ENCODE data around the gene MEAK7. TPM values are rescaled to one million over a fixed set of nuclear protein-coding genes. Genes with fewer than 3 reads are reported as not detected.

The MEAK7 gene
- total RNA-seq, 4 donors from 2014 or later = 7.9 to 30.5 (median 10.4) TPM

GRCh38 chr16:84482001-84482891 is 22.2 kb downstream of the MEAK7 start:
- H3K36me3 ChIP-seq = peaks cover 0 to 90% of the 10 kb centered on the region in 2 donors
- ATAC-seq = peak; percentile 39
- H3K4me1 ChIP-seq = peaks cover 0 to 4% (median 0%) of the 10 kb centered on the region in 3 donors
- no peak overlapping the region for H3K4me3 ChIP-seq
- no peaks in the 10 kb centered on the region for H3K27me3 ChIP-seq
- TF ChIP-seq POLR2A (IDR thresholded peaks at IDR 0.05) (no peak), POLR2AphosphoS5 (IDR thresholded peaks at IDR 0.05) (no peak), EP300 (IDR thresholded peaks at IDR 0.05) (no peak), CTCF (IDR thresholded peaks at IDR 0.05) (no peak)
- H3K9me3 ChIP-seq = no peaks in the 10 kb centered on the region
- H3K27ac ChIP-seq = no peak overlapping the region
- 79 to 86% methylated on average over 4 to 7 of the region's 33 CpGs for WGBS, 2 donors (ENCODE audit: low coverage in 1 of 2)

- peaks cover 0 to 4% (median 0%) of the 10 kb centered on the region in 3 donors for H3K4me1 ChIP-seq
- no peaks in the 10 kb centered on the region for H3K9me3 ChIP-seq
- H3K36me3 ChIP-seq = peaks cover 0 to 79% of the 10 kb centered on the region in 2 donors
- WGBS, 2 donors (ENCODE audit: low coverage in 1 of 2) = 85 to 91% methylated on average over 5 to 8 of the region's 26 CpGs
- TF ChIP-seq CTCF (IDR thresholded peaks at IDR 0.05) (no peak), POLR2A (IDR thresholded peaks at IDR 0.05) (no peak), EP300 (IDR thresholded peaks at IDR 0.05) (no peak)
- H3K4me3 ChIP-seq = no peak overlapping the region
- ATAC-seq = no peak
- no peak overlapping the region for H3K27ac ChIP-seq
- no peaks in the 10 kb centered on the region for H3K27me3 ChIP-seq
These were observed 23.3 kb downstream of the MEAK7 start for GRCh38 chr16:84481051-84481735.

- TF ChIP-seq POLR2A (IDR thresholded peaks at IDR 0.05) = no peak
- no peak for TF ChIP-seq EP300 (IDR thresholded peaks at IDR 0.05)
- no peak for TF ChIP-seq POLR2AphosphoS5 (IDR thresholded peaks at IDR 0.05)
- TF ChIP-seq CTCF (IDR thresholded peaks at IDR 0.05) = no peak
- Histone ChIP-seq H3K27me3 (no peaks in the 10 kb centered on the region), H3K27ac (no peak overlapping the region), H3K4me1 (peaks cover 0 to 2% (median 0%) of the 10 kb centered on the region in 3 donors), H3K9me3 (no peaks in the 10 kb centered on the region), H3K36me3 (peaks cover 0 to 75% of the 10 kb centered on the region in 2 donors), H3K4me3 (no peak overlapping the region)
- ATAC-seq = no peak
- WGBS, 2 donors (ENCODE audit: low coverage in 1 of 2) = 96% methylated on average over 12 of the region's 16 CpGs; no CpG with 5 or more reads in 1 of the 2 donors
These were observed 24.6 kb downstream of the MEAK7 start for GRCh38 chr16:84479716-84480450.

- Histone ChIP-seq H3K9me3 (no peaks in the 10 kb centered on the region), H3K4me3 (no peak overlapping the region), H3K27ac (no peak overlapping the region), H3K4me1 (no peaks in the 10 kb centered on the region), H3K27me3 (no peaks in the 10 kb centered on the region), H3K36me3 (peaks cover 0 to 65% of the 10 kb centered on the region in 2 donors)
- 64 to 80% methylated on average over 3 to 9 of the region's 13 CpGs for WGBS, 2 donors (ENCODE audit: low coverage in 1 of 2)
- no peak for ATAC-seq
- TF ChIP-seq POLR2A (IDR thresholded peaks at IDR 0.05) (no peak), CTCF (IDR thresholded peaks at IDR 0.05) (no peak), POLR2AphosphoS5 (IDR thresholded peaks at IDR 0.05) (no peak), EP300 (IDR thresholded peaks at IDR 0.05) (no peak)
These were observed 26.1 kb downstream of the MEAK7 start for GRCh38 chr16:84478172-84478947.
